Right lung (tissue), 10 donors: Measurements from ENCODE around the gene C2CD4D. TPM values are rescaled to one million over a fixed set of nuclear protein-coding genes. Genes with fewer than 3 reads are reported as not detected.
"Not testable (repeated sequence)": the region's sequence is repeated elsewhere in the genome, so short reads cannot be mapped to it uniquely, and the experiment has no call there.

Experiments
- DNase-seq, 2 donors: peaks; one replicate each; pipeline ENCODE4 v3.0.0-alpha.2; 2013
- long read RNA-seq, 8 donors: transcript quantifications; one replicate each; lab custom pipeline, GENCODE V29; 2026
- polyA plus RNA-seq, 5 donors: library from polyadenylated mRNA; unstranded; fragments of 120-200 nt; gene quantifications; one replicate each; pipeline versions ENCODE4 v1.2.1 to v1.2.3, GENCODE V29; 2013; ENCODE audit warnings: inconsistent platforms in 1 of 5, low replicate concordance in 1 of 5; ENCODE audit not compliant: insufficient read length in 5 of 5, insufficient read depth in 1 of 5

The C2CD4D gene
- polyA plus RNA-seq, result under 1 TPM; 0.25 to 0.87 (median 0.35) TPM
- long read RNA-seq, donor 1, result 0 reads
- long read RNA-seq, donor 2, result 0 reads
- long read RNA-seq, donor 3, result 0 reads
- long read RNA-seq, donor 4, result 0 reads
- long read RNA-seq, donor 5, result 0 reads
- long read RNA-seq, donor 6, result 0 reads
- long read RNA-seq, donor 7, result 0 reads
- long read RNA-seq, donor 8, result 0 reads

- peak; percentile 58 to 62 for DNase-seq
Observed at GRCh38 chr1:151839457-151840403, at the start of gene C2CD4D. Gene C2CD4D (minus strand): TSS chr1:151839820. CDS start chr1:151838989, 831 bp downstream.

- DNase-seq, result no peak
Observed at GRCh38 chr1:151888972-151889570, 49.5 kb upstream of the C2CD4D start.

GRCh38 chr1:151887028-151887427 is 47.4 kb upstream of the C2CD4D start:
- no peak for DNase-seq

- no peak for DNase-seq
Observed at GRCh38 chr1:151885479-151885878, 45.9 kb upstream of the C2CD4D start.

GRCh38 chr1:151884879-151885278 is 45.3 kb upstream of the C2CD4D start:
- not testable (repeated sequence) for DNase-seq

- DNase-seq, result not testable (repeated sequence)
Observed at GRCh38 chr1:151884445-151884844, 44.8 kb upstream of the C2CD4D start.

- not testable (repeated sequence) for DNase-seq
Observed at GRCh38 chr1:151883898-151884297, 44.3 kb upstream of the C2CD4D start.

- DNase-seq, result not testable (repeated sequence)
Observed at GRCh38 chr1:151882918-151883317, 43.3 kb upstream of the C2CD4D start.

GRCh38 chr1:151882466-151882865 is 42.8 kb upstream of the C2CD4D start:
- DNase-seq, result no peak

- DNase-seq, result no peak
Observed at GRCh38 chr1:151881479-151881878, 41.9 kb upstream of the C2CD4D start.

GRCh38 chr1:151875419-151876097 is 35.9 kb upstream of the C2CD4D start:
- DNase-seq, result no peak

- not testable (repeated sequence) for DNase-seq
Observed at GRCh38 chr1:151872776-151873175, 33.2 kb upstream of the C2CD4D start.

- no peak for DNase-seq
Observed at GRCh38 chr1:151871284-151872030, 31.8 kb upstream of the C2CD4D start.

- peak; percentile 81 to 87 for DNase-seq
Observed at GRCh38 chr1:151868486-151868885, 28.9 kb upstream of the C2CD4D start.

- DNase-seq, result peak in 1 of 2 donors; percentile 23
Observed at GRCh38 chr1:151867765-151868411, 28.3 kb upstream of the C2CD4D start.

GRCh38 chr1:151867321-151867720 is 27.7 kb upstream of the C2CD4D start:
- no peak for DNase-seq

GRCh38 chr1:151864411-151864810 is 24.8 kb upstream of the C2CD4D start:
- no peak for DNase-seq

GRCh38 chr1:151862604-151863003 is 23.0 kb upstream of the C2CD4D start:
- no peak for DNase-seq

- no peak for DNase-seq
Observed at GRCh38 chr1:151860504-151861187, 21.0 kb upstream of the C2CD4D start.

GRCh38 chr1:151859891-151860293 is 20.3 kb upstream of the C2CD4D start:
- no peak for DNase-seq
